ENCODE data around the gene PTPA.

GRCh38 chr9:129076640-129077037 is 34.6 kb upstream of the PTPA start:
- TF ChIP-seq EZH2 (IDR thresholded peaks at IDR 0.05; ENCODE audit: insufficient read depth, poor library complexity, severe bottlenecking) (no peak), EZH2phosphoT487 (IDR thresholded peaks at IDR 0.05; ENCODE audit: insufficient read depth, low read depth) (no peak)

Data from GM23248 (cell line).